ENCODE results near the gene ZNF200.
"Not testable (repeated sequence)": the region's sequence is repeated elsewhere in the genome, so short reads cannot be mapped to it uniquely, and the experiment has no call there.

Gene ZNF200

DNA sequence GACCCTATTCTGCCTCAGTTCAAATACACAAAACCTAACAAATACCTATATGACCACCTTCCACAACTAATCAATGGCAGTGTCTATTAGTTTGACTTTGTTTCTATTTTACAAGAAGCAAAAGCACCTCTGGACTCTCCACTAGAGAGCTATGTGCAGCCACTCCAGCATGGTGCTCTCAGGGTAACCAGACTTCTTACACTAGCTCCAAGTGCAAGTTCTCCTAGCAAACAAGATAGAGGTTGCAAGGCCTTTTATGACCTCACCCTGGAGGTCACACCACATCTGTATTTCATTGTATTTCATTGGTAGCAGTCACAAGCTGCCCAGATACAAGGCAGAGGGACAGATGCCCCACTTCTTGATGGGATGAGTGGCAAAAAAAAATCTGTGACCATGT, 40.0 kb upstream of the ZNF200 start:
- Histone ChIP-seq H3K4me3 (ENCODE audit: low read length) (no peak overlapping the region), H4K20me1 (ENCODE audit: insufficient read depth, low read length) (no peaks in the 10 kb centered on the region), H3K27me3 (replicated peaks; ENCODE audit: insufficient read depth, low read length) (peaks cover 26% of the 10 kb centered on the region; the same call in 1 of the 2 replicates), H3K79me2 (ENCODE audit: low read length) (no peaks in the 10 kb centered on the region), H3K4me1 (ENCODE audit: low read length) (no peaks in the 10 kb centered on the region), H3K9me2 (replicated peaks; ENCODE audit: insufficient read depth, low read length) (no peaks in the 10 kb centered on the region), H3F3A (ENCODE audit: insufficient read depth, low read length) (no peaks in the 10 kb centered on the region), H3K9ac (ENCODE audit: low read length) (no peak overlapping the region), H3K4me2 (ENCODE audit: low read depth, low read length) (no peak overlapping the region; the same call in 1 of the 2 replicates), H2AFZ (ENCODE audit: low read length) (no peak overlapping the region), H3K9me3 (replicated peaks; ENCODE audit: insufficient read depth, low read length) (no peaks in the 10 kb centered on the region), H3K27ac (ENCODE audit: low read length) (no peak overlapping the region), H3K36me3 (replicated peaks; ENCODE audit: insufficient read depth, low read length) (no peaks in the 10 kb centered on the region)
- DNase-seq = no peak
- TF ChIP-seq EZH2 (optimal IDR thresholded peaks at IDR 0.05; ENCODE audit: low read depth, low read length) = no peak
- TF ChIP-seq, protein P1, sequence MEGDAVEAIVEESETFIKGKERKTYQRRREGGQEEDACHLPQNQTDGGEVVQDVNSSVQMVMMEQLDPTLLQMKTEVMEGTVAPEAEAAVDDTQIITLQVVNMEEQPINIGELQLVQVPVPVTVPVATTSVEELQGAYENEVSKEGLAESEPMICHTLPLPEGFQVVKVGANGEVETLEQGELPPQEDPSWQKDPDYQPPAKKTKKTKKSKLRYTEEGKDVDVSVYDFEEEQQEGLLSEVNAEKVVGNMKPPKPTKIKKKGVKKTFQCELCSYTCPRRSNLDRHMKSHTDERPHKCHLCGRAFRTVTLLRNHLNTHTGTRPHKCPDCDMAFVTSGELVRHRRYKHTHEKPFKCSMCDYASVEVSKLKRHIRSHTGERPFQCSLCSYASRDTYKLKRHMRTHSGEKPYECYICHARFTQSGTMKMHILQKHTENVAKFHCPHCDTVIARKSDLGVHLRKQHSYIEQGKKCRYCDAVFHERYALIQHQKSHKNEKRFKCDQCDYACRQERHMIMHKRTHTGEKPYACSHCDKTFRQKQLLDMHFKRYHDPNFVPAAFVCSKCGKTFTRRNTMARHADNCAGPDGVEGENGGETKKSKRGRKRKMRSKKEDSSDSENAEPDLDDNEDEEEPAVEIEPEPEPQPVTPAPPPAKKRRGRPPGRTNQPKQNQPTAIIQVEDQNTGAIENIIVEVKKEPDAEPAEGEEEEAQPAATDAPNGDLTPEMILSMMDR (IDR thresholded peaks at IDR 0.05; ENCODE audit: low read length) = no peak
- TF ChIP-seq EZH2phosphoT487 (IDR thresholded peaks at IDR 0.05; ENCODE audit: low read length) = no peak

GRCh38 chr16:3274490-3274889, 39.5 kb upstream of the ZNF200 start:
- H3K4me1 ChIP-seq (ENCODE audit: low read length) = no peaks in the 10 kb centered on the region
- H4K20me1 ChIP-seq (ENCODE audit: insufficient read depth, low read length) = no peaks in the 10 kb centered on the region
- H3K9ac ChIP-seq (ENCODE audit: low read length) = no peak overlapping the region
- H3K4me3 ChIP-seq (ENCODE audit: low read length) = no peak overlapping the region
- no peaks in the 10 kb centered on the region for H3K9me2 ChIP-seq (replicated peaks; ENCODE audit: insufficient read depth, low read length)
- H3K9me3 ChIP-seq (replicated peaks; ENCODE audit: insufficient read depth, low read length) = no peaks in the 10 kb centered on the region
- no peak overlapping the region for H2AFZ ChIP-seq (ENCODE audit: low read length)
- H3K4me2 ChIP-seq (ENCODE audit: low read depth, low read length) = no peak overlapping the region; the same call in 1 of the 2 replicates
- H3K79me2 ChIP-seq (ENCODE audit: low read length) = no peaks in the 10 kb centered on the region
- H3K27me3 ChIP-seq (replicated peaks; ENCODE audit: insufficient read depth, low read length) = peaks cover 22% of the 10 kb centered on the region; the same call in 1 of the 2 replicates
- H3F3A ChIP-seq (ENCODE audit: insufficient read depth, low read length) = no peaks in the 10 kb centered on the region
- TF ChIP-seq EZH2phosphoT487 (IDR thresholded peaks at IDR 0.05; ENCODE audit: low read length) (no peak), EZH2 (optimal IDR thresholded peaks at IDR 0.05; ENCODE audit: low read depth, low read length) (no peak)
- TF ChIP-seq, protein P1 (IDR thresholded peaks at IDR 0.05; ENCODE audit: low read length) = no peak
- H3K27ac ChIP-seq (ENCODE audit: low read length) = no peak overlapping the region
- H3K36me3 ChIP-seq (replicated peaks; ENCODE audit: insufficient read depth, low read length) = no peaks in the 10 kb centered on the region
- peak; percentile 20 for DNase-seq

DNA sequence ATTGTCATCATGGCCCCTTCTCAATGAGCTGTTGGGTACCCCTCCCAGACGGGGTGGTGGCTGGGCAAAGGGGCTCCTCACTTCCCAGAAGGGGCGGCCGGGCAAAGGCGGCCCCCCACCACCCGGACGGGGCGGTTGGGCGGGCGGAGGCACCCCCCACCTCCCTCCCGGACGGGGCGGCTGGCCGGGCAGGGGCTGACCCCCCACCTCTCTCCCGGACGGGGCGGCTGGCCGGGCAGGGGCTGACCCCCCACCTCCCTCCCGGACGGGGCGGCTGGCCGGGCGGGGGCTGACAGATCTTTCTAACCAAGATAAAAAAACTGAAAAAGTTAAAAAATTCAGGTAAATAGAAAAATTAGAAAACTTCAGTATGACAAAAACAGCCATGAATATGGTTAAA, 36.3 kb upstream of the ZNF200 start:
- H3K36me3 ChIP-seq (replicated peaks; ENCODE audit: insufficient read depth, low read length); H3K9me2 ChIP-seq (replicated peaks; ENCODE audit: insufficient read depth, low read length); DNase-seq; H4K20me1 ChIP-seq (ENCODE audit: insufficient read depth, low read length); H3K4me1 ChIP-seq (ENCODE audit: low read length); H3K4me2 ChIP-seq (ENCODE audit: low read depth, low read length); H3K9me3 ChIP-seq (replicated peaks; ENCODE audit: insufficient read depth, low read length); H3K4me3 ChIP-seq (ENCODE audit: low read length); H2AFZ ChIP-seq (ENCODE audit: low read length); H3K27ac ChIP-seq (ENCODE audit: low read length); H3K27me3 ChIP-seq (replicated peaks; ENCODE audit: insufficient read depth, low read length); H3K9ac ChIP-seq (ENCODE audit: low read length); H3K79me2 ChIP-seq (ENCODE audit: low read length); H3F3A ChIP-seq (ENCODE audit: insufficient read depth, low read length): not testable (repeated sequence)

GRCh38 chr16:3270718-3271117, 35.8 kb upstream of the ZNF200 start:
- not testable (repeated sequence) for H2AFZ ChIP-seq (ENCODE audit: low read length); H3K9me3 ChIP-seq (replicated peaks; ENCODE audit: insufficient read depth, low read length); H3K9me2 ChIP-seq (replicated peaks; ENCODE audit: insufficient read depth, low read length); H3K4me2 ChIP-seq (ENCODE audit: low read depth, low read length); H3K4me3 ChIP-seq (ENCODE audit: low read length); H3K9ac ChIP-seq (ENCODE audit: low read length); H3K36me3 ChIP-seq (replicated peaks; ENCODE audit: insufficient read depth, low read length); H3K4me1 ChIP-seq (ENCODE audit: low read length); H4K20me1 ChIP-seq (ENCODE audit: insufficient read depth, low read length); H3F3A ChIP-seq (ENCODE audit: insufficient read depth, low read length); DNase-seq; H3K27ac ChIP-seq (ENCODE audit: low read length); H3K27me3 ChIP-seq (replicated peaks; ENCODE audit: insufficient read depth, low read length); H3K79me2 ChIP-seq (ENCODE audit: low read length)
